ENCODE measurements around the gene MT3. TPM values are rescaled to one million over a fixed set of nuclear protein-coding genes. Genes with fewer than 3 reads are reported as not detected.

Gene MT3
- total RNA-seq, 1 donor from 2014 or later: 3.0 TPM

GRCh38 chr16:56640076-56640475, 50.7 kb downstream of the MT3 start:
- intact Hi-C loops (cut with DNase I): no loop called here
- no peak for DNase-seq (ENCODE audit: low spot score)

Other genes with a start within 250 kb of the MT3 start
- gene AMFR, start 164.0 kb upstream of the MT3 start, total RNA-seq: 79.4 TPM
- 66.2 TPM for gene NUDT21, start 138.2 kb upstream of the MT3 start, total RNA-seq
- 30.1 TPM for gene OGFOD1, start 138.0 kb upstream of the MT3 start, total RNA-seq
- 43.7 TPM for gene BBS2, start 69.5 kb upstream of the MT3 start, total RNA-seq
- gene MT4, start 24.5 kb upstream of the MT3 start, total RNA-seq: not detected
- 108 TPM for gene MT2A, start 19.1 kb downstream of the MT3 start, total RNA-seq
- gene MT1E, start 36.3 kb downstream of the MT3 start, total RNA-seq: 36.1 TPM
- 1.1 TPM for gene MT1M, start 43.1 kb downstream of the MT3 start, total RNA-seq
- 1.5 TPM for gene MT1A, start 49.1 kb downstream of the MT3 start, total RNA-seq
- gene MT1B, start 62.4 kb downstream of the MT3 start, total RNA-seq: not detected
- gene MT1F, start 68.4 kb downstream of the MT3 start, total RNA-seq: 2.2 TPM
- 1.2 TPM for gene MT1G, start 78.5 kb downstream of the MT3 start, total RNA-seq
- not detected for gene MT1H, start 80.3 kb downstream of the MT3 start, total RNA-seq
- gene MT1X, start 92.9 kb downstream of the MT3 start, total RNA-seq: 24.6 TPM
- 33.4 TPM for gene NUP93, start 140.6 kb downstream of the MT3 start, total RNA-seq